A673 (cell line): Measurements from ENCODE around the gene ERGIC1. TPM values are rescaled to one million over a fixed set of nuclear protein-coding genes. Genes with fewer than 3 reads are reported as not detected.

ENCODE experiments used
- BruUV-seq: library from RNA; stranded (reverse); fragments of 400-500 nt; replicated peaks from 2 replicates; lab custom pipeline; 2021; lab: Mats Ljungman, UMichigan
- CTCF ChIA-PET: fragments of 300-600 bp; sonication (Branson Sonifier 250); formaldehyde crosslinking; loops from one replicate; lab custom pipeline; 2022; ENCODE audit warnings: antibody characterized with exemption; lab: Charles Lee
- POLR2A ChIA-PET: fragments of 300-600 bp; sonication (Branson Sonifier 250); formaldehyde crosslinking; loops from one replicate; lab custom pipeline; 2022; ENCODE audit warnings: antibody characterized with exemption; ENCODE audit not compliant: low non-redundant PET; lab: Charles Lee
- DNase-seq: peaks from one replicate; pipeline ENCODE4 v3.0.0-alpha.2; 2015; ENCODE audit warnings: low spot score
- H3K27ac ChIP-seq: fragments of 200-600 bp; sonication (generic); 2 replicates; pipeline ENCODE4 v1.5.1; 2016; ENCODE audit warnings: mixed run types, low read depth, mild to moderate bottlenecking, mixed read lengths, antibody characterized with exemption, low read length; ENCODE audit not compliant: poor library complexity, severe bottlenecking
- H3K27me3 ChIP-seq: fragments of 200-600 bp; sonication (generic); replicated peaks from 2 replicates; pipeline ENCODE4 v1.6.1; 2017; ENCODE audit warnings: mixed run types, low read depth, mild to moderate bottlenecking, mixed read lengths, antibody characterized with exemption, low read length; ENCODE audit not compliant: insufficient read depth, poor library complexity
- H3K36me3 ChIP-seq: fragments of 200-600 bp; sonication (generic); 2 replicates; pipeline ENCODE4 v1.6.1; 2016; ENCODE audit warnings: mixed run types, mild to moderate bottlenecking, mixed read lengths, antibody characterized with exemption, low read length; ENCODE audit not compliant: insufficient read depth, poor library complexity, severe bottlenecking
- H3K4me1 ChIP-seq: fragments of 200-600 bp; sonication (generic); 2 replicates; pipeline ENCODE4 v1.6.1; 2017; ENCODE audit warnings: mixed run types, mild to moderate bottlenecking, mixed read lengths, antibody characterized with exemption, low read length; ENCODE audit not compliant: insufficient read depth, poor library complexity, severe bottlenecking
- H3K4me3 ChIP-seq: fragments of 200-600 bp; sonication (generic); 2 replicates; pipeline ENCODE4 v1.5.1; 2016; ENCODE audit warnings: low read depth, mixed run types, mild to moderate bottlenecking, mixed read lengths, low read length; ENCODE audit not compliant: poor library complexity, severe bottlenecking
- H3K9me3 ChIP-seq: fragments of 200-600 bp; sonication (generic); 2 replicates; pipeline ENCODE4 v1.6.1; 2016; ENCODE audit warnings: mixed run types, low read depth, mild to moderate bottlenecking, mixed read lengths, antibody characterized with exemption, low read length; ENCODE audit not compliant: poor library complexity, severe bottlenecking
- EZH2 ChIP-seq: fragments of 200-600 bp; sonication (generic); IDR thresholded peaks from 2 replicates; pipeline ENCODE4 v1.6.1; 2017; ENCODE audit warnings: borderline replicate concordance, low read depth, mild to moderate bottlenecking, mixed read lengths, antibody characterized with exemption, low read length; ENCODE audit not compliant: poor library complexity, severe bottlenecking
- intact Hi-C: fragments of 100-400 bp; cut with micrococcal nuclease; formaldehyde crosslinking; loops from one replicate; pipeline ENCODE4 v1.10.0; 2022; ENCODE audit not compliant: unreplicated experiment
- total RNA-seq: library from RNA; stranded (reverse); gene quantifications from 2 replicates; pipeline ENCODE4 v1.2.3, GENCODE V29; 2021
- TF ChIP-seq, protein P1 (sequence below): fragments of 300-800, 200-600 bp; sonication (generic); conservative IDR thresholded peaks from 2 replicates; pipeline ENCODE4 v1.5.1; 2017; ENCODE audit warnings: low read depth, mild to moderate bottlenecking, antibody characterized with exemption, low read length, moderate library complexity, mixed read lengths

The ERGIC1 gene
- total RNA-seq, 1 experiment from 2014 or later, result 44.2 TPM

DNA sequence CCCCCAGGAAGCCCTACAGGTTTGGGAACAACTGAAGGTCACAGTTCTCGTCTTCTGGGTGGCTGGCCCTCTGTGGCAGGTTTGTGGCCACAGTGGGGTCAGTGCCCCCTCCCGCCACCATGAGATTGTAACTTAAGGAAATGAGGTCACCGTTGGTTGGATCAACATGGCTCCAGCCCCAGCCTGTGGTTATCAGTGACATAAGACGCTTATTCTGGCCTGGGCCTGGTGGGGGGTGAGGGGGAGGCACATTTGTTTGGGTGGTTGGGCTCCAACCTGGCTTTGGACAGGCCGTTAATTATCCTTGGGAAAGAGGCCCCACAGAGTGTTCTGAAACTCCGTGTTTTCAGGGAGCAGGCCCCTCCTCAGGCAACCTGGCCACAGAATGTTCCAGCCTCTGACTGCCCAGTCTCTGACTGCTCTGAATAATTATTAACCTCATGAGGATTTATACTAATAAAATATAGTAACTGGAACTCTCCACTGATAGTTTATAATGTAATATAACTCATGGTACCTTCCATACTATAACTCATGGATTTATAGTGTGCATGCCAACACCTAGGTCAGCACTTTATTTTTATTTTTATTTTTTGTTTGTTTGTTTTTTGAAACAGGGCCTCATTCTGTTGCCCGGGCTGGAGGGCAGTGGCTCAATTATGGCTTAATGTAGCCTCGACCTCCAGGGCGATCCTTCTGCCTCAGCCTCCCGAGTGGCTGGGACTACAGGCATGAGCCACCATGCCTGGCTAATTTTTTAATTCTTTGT, 67.1 kb downstream of the ERGIC1 start:
- no TSS peak for BruUV-seq
- no peaks in the 10 kb centered on the region for H3K4me1 ChIP-seq
- no peaks in the 10 kb centered on the region for H3K27me3 ChIP-seq
- POLR2A ChIA-PET, result no interaction called here
- intact Hi-C loops, result no loop called here
- no peak overlapping the region for H3K4me3 ChIP-seq
- TF ChIP-seq EZH2, result no peak
- TF ChIP-seq, protein P1, sequence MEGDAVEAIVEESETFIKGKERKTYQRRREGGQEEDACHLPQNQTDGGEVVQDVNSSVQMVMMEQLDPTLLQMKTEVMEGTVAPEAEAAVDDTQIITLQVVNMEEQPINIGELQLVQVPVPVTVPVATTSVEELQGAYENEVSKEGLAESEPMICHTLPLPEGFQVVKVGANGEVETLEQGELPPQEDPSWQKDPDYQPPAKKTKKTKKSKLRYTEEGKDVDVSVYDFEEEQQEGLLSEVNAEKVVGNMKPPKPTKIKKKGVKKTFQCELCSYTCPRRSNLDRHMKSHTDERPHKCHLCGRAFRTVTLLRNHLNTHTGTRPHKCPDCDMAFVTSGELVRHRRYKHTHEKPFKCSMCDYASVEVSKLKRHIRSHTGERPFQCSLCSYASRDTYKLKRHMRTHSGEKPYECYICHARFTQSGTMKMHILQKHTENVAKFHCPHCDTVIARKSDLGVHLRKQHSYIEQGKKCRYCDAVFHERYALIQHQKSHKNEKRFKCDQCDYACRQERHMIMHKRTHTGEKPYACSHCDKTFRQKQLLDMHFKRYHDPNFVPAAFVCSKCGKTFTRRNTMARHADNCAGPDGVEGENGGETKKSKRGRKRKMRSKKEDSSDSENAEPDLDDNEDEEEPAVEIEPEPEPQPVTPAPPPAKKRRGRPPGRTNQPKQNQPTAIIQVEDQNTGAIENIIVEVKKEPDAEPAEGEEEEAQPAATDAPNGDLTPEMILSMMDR, result no peak
- H3K9me3 ChIP-seq, result no peaks in the 10 kb centered on the region
- H3K27ac ChIP-seq, result no peak overlapping the region
- no peaks in the 10 kb centered on the region for H3K36me3 ChIP-seq
- no peak for DNase-seq
- CTCF ChIA-PET, result no interaction called here

DNA sequence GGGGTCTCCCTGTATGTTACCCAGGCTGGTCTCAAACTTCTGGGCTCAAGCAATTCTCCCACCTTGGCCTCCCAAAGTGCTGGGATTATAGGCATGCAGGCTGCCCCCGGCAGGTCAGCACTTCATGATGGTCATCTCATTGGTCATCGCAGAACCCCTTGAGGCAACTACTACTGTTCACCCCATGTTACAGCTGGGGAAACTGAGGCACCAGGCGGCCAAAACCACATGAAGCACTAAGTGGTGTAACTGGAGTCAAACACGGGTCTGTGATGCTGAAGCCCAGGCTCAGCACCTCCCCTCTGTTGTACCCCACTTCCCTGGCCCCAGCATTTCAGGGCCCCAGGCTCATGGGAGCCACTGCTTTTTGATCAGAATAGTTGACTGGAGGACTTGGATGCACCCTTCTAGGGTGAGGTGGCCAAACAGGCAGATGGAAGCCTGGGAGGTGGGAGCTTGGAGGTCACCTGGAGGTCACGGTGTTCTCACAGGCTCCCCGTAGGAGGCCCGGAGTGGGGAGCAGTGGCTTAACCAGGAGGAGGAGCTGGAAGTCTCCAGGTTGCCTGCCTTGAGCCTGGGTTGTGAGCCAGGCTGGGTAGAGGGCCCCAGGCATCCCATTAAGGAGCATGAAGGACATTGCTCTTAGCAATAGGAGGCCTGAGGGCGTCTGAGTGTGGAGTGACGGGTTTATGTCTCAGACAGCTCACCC, 67.9 kb downstream of the ERGIC1 start:
- Histone ChIP-seq H3K27ac (no peak overlapping the region), H3K9me3 (no peaks in the 10 kb centered on the region), H3K4me3 (no peak overlapping the region), H3K4me1 (no peaks in the 10 kb centered on the region), H3K27me3 (no peaks in the 10 kb centered on the region), H3K36me3 (no peaks in the 10 kb centered on the region)
- ChIA-PET CTCF (no interaction called here), POLR2A (no interaction called here)
- no TSS peak for BruUV-seq
- TF ChIP-seq, protein P1, result no peak
- DNase-seq, result no peak
- intact Hi-C loops, result no loop called here

DNA sequence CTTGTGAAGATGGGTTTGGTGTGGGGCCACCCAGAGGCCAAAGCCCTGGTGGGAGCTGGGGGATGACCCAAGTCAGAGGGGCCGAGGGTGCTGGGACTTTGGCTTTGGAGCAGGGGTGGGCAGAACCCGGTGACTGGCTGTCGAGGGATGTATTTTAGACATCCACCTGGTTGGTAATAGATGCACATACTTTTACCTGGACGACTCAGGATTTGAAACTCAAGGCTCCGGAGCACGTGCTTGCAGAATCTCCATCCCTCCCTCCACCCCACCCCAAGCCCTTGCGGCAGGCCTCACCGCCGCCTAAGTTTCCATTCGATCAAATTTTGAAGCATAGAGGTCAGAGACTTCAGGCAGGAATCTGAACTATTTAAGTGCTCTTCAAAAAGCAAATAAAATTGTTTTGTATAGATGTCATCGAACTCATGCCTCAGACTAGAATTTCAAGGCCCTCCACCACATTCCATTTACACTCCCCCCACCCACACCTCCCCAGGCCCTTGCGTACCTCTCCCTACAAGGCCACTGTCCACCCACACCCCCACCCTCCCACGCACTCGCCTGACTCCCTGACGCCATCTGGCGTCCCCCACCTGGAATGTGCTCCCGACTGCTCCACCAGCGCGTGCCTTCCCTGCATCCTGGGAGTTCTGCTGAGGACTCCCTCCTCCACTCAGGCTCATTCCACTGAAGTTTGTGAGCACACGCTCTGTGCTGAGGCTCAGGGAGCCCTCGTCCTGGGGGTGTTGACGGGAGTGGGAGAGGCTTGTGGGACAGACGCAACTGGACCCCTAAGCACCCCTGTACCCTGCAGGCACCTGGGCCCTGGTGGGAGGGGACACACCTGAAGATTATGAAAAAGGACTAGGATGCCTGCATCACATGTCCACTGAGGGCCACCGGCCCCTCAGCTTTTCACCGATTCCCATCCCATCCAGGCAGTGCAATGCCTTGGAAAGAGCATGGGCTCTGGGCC, 68.7 kb downstream of the ERGIC1 start:
- H3K27ac ChIP-seq, result no peak overlapping the region
- H3K4me1 ChIP-seq, result no peaks in the 10 kb centered on the region
- no peak overlapping the region for H3K4me3 ChIP-seq
- no peaks in the 10 kb centered on the region for H3K9me3 ChIP-seq
- no peaks in the 10 kb centered on the region for H3K36me3 ChIP-seq
- H3K27me3 ChIP-seq, result no peaks in the 10 kb centered on the region
- CTCF ChIA-PET, result no interaction called here
- intact Hi-C loops, result no loop called here
- peak; percentile 19 for DNase-seq
- no TSS peak for BruUV-seq
- POLR2A ChIA-PET, result no interaction called here
- TF ChIP-seq EZH2, result no peak
- TF ChIP-seq, protein P1, result peak; percentile 45
